NOMO-1 (cell line): Measurements from ENCODE around the gene FRMD4B.

Experiments
- DNase-seq, 2 experiments: peaks; one replicate each; lab custom pipeline; 2025; ENCODE audit not compliant: unreplicated experiment in 2 of 2; lab: John Stamatoyannopoulos, UW

Gene FRMD4B

GRCh38 chr3:69142090-69142489 lies 243.8 kb downstream of the FRMD4B start:
- no peak for DNase-seq

GRCh38 chr3:69141313-69141712 lies 244.6 kb downstream of the FRMD4B start:
- DNase-seq = no peak

- DNase-seq = no peak
These were observed 248.5 kb downstream of the FRMD4B start for GRCh38 chr3:69137412-69137811.

- no peak for DNase-seq
These were observed 248.9 kb downstream of the FRMD4B start for GRCh38 chr3:69137005-69137404.

- no peak for DNase-seq
These were observed 255.2 kb downstream of the FRMD4B start for GRCh38 chr3:69130689-69131088.

GRCh38 chr3:69129531-69129930 lies 256.4 kb downstream of the FRMD4B start:
- no peak for DNase-seq

GRCh38 chr3:69128509-69128908 lies 257.4 kb downstream of the FRMD4B start:
- DNase-seq = no peak

- no peak for DNase-seq
These were observed 258.9 kb downstream of the FRMD4B start for GRCh38 chr3:69126999-69127398.

- no peak for DNase-seq
These were observed 259.7 kb downstream of the FRMD4B start for GRCh38 chr3:69126216-69126615.

GRCh38 chr3:69122403-69122802 lies 263.5 kb downstream of the FRMD4B start, which contains the start of gene LMOD3:
LMOD3 (minus strand) TSS chr3:69122595; CDS start chr3:69122386, 209 bp downstream.
- no peak for DNase-seq

- peak in 1 of 2 experiments; percentile 34 for DNase-seq
These were observed 263.9 kb downstream of the FRMD4B start for GRCh38 chr3:69121950-69122349.

- no peak for DNase-seq
These were observed 264.4 kb downstream of the FRMD4B start for GRCh38 chr3:69121513-69121912.

- peak; percentile 17 to 60 for DNase-seq
These were observed 264.9 kb downstream of the FRMD4B start for GRCh38 chr3:69120879-69121464.
